Chondrocyte (in vitro differentiated cells): ENCODE measurements around the gene COTL1. TPM values are rescaled to one million over a fixed set of nuclear protein-coding genes. Genes with fewer than 3 reads are reported as not detected.
"Not testable (repeated sequence)": the region's sequence is repeated elsewhere in the genome, so short reads cannot be mapped to it uniquely, and the experiment has no call there.

Source experiments
- DNase-seq: peaks from one replicate; pipeline ENCODE4 v3.0.0; 2021; ENCODE audit warnings: mixed read lengths, low spot score
- H3K27ac Mint-ChIP-seq: one replicate; pipeline ENCODE4 v1.8.0; 2021; ENCODE audit warnings: mild to moderate bottlenecking, moderate library complexity, mixed read lengths; ENCODE audit not compliant: unreplicated experiment
- H3K27me3 Mint-ChIP-seq: 2 replicates; pipeline ENCODE4 v1.8.0; 2021; ENCODE audit warnings: low read depth, mixed read lengths
- H3K36me3 Mint-ChIP-seq: 2 replicates; pipeline ENCODE4 v1.8.0; 2021; ENCODE audit warnings: low read depth, mixed read lengths
- H3K4me1 Mint-ChIP-seq: 2 replicates; pipeline ENCODE4 v1.8.0; 2021; ENCODE audit warnings: low read depth, mild to moderate bottlenecking, mixed read lengths
- H3K4me3 Mint-ChIP-seq: one replicate; pipeline ENCODE4 v1.8.0; 2021; ENCODE audit warnings: mild to moderate bottlenecking, moderate library complexity, mixed read lengths; ENCODE audit not compliant: unreplicated experiment
- H3K9me3 Mint-ChIP-seq: 2 replicates; pipeline ENCODE4 v1.8.0; 2021; ENCODE audit warnings: low read depth, mixed read lengths
- CTCF ChIP-seq: fragments of 200-600 bp; sonication (generic); IDR thresholded peaks from 2 replicates; pipeline ENCODE4 v1.5.0; 2021; ENCODE audit warnings: antibody characterized with exemption, mild to moderate bottlenecking, moderate library complexity
- total RNA-seq: library from RNA; stranded (reverse); gene quantifications from 3 replicates; pipeline ENCODE4 v1.2.1, GENCODE V29; 2021

Gene COTL1
- total RNA-seq, 1 donor from 2014 or later = 52.8 TPM

DNA sequence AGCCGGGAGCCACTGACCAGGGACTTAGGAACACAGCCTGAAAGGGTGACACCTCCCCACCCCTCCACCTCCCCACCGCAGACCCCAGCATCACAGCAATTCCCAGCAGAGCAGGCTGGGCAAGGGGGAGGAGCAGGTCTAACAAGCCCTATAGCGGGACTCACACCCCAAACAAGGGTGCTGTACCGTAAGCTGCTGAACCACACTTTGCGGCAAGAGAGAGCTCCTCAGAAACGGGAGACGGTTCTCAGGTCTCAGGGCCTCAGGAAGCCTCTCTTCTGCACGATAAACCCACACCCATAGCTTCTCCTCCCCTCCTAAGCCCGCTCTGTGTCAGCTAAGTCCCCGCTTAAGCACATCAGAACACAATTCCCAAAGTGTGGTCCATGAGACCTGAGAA lies 11.7 kb upstream of the COTL1 start:
- no peak for TF ChIP-seq CTCF
- no peaks in the 10 kb centered on the region for H3K27me3 Mint-ChIP-seq
- H3K27ac Mint-ChIP-seq = no peak overlapping the region
- H3K9me3 Mint-ChIP-seq = no peaks in the 10 kb centered on the region
- H3K4me1 Mint-ChIP-seq = peaks cover 10% of the 10 kb centered on the region
- no peak overlapping the region for H3K4me3 Mint-ChIP-seq
- DNase-seq = no peak
- H3K36me3 Mint-ChIP-seq = no peaks in the 10 kb centered on the region

GRCh38 chr16:84628226-84628731 lies 10.4 kb upstream of the COTL1 start:
- H3K36me3 Mint-ChIP-seq = no peaks in the 10 kb centered on the region
- H3K27ac Mint-ChIP-seq = no peak overlapping the region
- no peak for DNase-seq
- no peaks in the 10 kb centered on the region for H3K9me3 Mint-ChIP-seq
- H3K4me1 Mint-ChIP-seq = peaks cover under 1% of the 10 kb centered on the region
- no peaks in the 10 kb centered on the region for H3K27me3 Mint-ChIP-seq
- H3K4me3 Mint-ChIP-seq = no peak overlapping the region
- TF ChIP-seq CTCF = no peak

DNA sequence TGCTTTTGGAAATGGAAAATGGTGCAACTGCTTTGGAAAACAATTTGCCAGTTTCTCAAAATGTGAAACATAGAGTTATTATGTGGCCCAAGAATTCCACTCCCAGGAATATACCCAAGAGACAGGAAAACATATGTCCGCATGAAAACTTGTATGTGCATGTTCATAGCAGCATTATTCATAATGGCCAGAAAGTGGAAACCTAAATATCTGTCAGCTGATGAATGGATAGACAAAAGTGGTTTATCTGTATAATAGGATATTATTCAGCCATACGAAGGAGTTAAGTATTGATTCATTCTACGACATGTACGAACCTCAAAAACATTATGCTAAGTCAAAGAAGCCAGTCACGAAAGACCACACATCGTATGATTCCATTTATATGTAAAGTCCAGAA lies 7.7 kb upstream of the COTL1 start:
- Mint-ChIP-seq H3K4me1 (peaks cover 12% of the 10 kb centered on the region), H3K4me3 (no peak overlapping the region), H3K27ac (no peak overlapping the region), H3K27me3 (no peaks in the 10 kb centered on the region), H3K36me3 (no peaks in the 10 kb centered on the region), H3K9me3 (no peaks in the 10 kb centered on the region)
- no peak for DNase-seq
- no peak for TF ChIP-seq CTCF

GRCh38 chr16:84620913-84621312 lies 3.0 kb upstream of the COTL1 start:
- not testable (repeated sequence) for H3K27me3 Mint-ChIP-seq, H3K9me3 Mint-ChIP-seq, DNase-seq, H3K27ac Mint-ChIP-seq, H3K4me3 Mint-ChIP-seq, H3K36me3 Mint-ChIP-seq
- peaks cover 36% of the 10 kb centered on the region for H3K4me1 Mint-ChIP-seq

GRCh38 chr16:84618581-84619460 lies 943 bp upstream of the COTL1 start:
- no peak for DNase-seq
- Mint-ChIP-seq H3K4me3 (no peak overlapping the region), H3K36me3 (no peaks in the 10 kb centered on the region), H3K27ac (peak overlapping the region; percentile 96), H3K27me3 (no peaks in the 10 kb centered on the region), H3K4me1 (peaks cover 49% of the 10 kb centered on the region), H3K9me3 (no peaks in the 10 kb centered on the region)
- TF ChIP-seq CTCF = no peak
